COR-L47 (cell line): ENCODE measurements around the gene SLC12A7.
"Not testable (repeated sequence)": the region's sequence is repeated elsewhere in the genome, so short reads cannot be mapped to it uniquely, and the experiment has no call there.

Source experiments
- DNase-seq: peaks from one replicate; lab custom pipeline; 2025; lab: John Stamatoyannopoulos, UW

SLC12A7 gene

DNA sequence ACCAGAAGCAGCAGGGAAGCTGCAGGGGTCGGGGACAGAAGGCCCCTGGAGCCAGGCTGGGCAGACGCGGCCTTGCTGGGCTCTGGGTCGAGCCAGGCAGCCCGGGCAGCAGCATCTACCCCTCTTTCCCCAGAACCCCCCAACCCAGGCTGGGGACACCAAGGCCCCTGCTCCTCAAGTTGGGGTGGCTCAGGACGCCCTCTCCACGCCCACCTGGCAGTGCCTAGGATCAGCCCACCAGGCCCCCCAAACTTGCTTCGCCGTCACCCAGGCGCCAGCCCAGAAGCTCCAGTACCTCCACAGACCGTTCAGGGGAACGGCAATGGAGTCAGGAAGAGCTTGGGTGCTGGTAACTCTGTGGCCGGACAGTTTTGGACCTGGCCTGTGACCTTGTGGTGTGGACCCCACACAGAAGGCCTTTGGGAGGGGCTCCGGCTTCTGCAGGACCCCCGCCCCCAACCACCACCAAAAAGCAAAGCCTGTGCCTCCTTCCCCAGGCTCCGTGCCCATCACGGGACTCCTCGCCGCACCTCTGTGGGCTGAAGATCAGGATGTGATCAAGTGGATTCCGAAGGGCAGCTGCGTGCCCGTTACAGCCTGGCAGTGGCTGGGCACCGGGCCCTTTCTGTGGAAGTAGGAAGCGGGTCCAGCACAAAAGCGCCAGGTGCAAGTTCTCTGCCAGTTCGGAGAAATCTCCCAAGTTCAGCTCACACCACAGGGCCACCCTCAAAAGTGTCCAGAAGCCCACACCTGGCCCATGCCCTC is 2.1 kb downstream of the SLC12A7 start:
- no peak for DNase-seq

DNA sequence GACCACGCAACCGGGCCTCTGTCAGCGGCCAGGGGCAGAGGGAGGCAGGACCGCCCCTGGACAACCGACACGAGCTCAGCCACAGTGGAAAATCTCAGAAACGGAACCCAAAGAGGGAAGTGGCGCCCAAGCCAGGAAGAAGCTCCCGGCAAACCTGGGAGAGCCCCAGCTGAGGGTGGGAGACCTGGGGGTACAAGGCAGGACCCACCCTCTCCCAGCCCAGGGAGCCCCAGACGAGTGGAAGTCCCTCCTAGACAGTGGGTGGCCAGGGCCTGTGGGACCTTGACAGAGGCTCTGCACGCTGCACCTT is 3.0 kb downstream of the SLC12A7 start:
- no peak for DNase-seq

DNA sequence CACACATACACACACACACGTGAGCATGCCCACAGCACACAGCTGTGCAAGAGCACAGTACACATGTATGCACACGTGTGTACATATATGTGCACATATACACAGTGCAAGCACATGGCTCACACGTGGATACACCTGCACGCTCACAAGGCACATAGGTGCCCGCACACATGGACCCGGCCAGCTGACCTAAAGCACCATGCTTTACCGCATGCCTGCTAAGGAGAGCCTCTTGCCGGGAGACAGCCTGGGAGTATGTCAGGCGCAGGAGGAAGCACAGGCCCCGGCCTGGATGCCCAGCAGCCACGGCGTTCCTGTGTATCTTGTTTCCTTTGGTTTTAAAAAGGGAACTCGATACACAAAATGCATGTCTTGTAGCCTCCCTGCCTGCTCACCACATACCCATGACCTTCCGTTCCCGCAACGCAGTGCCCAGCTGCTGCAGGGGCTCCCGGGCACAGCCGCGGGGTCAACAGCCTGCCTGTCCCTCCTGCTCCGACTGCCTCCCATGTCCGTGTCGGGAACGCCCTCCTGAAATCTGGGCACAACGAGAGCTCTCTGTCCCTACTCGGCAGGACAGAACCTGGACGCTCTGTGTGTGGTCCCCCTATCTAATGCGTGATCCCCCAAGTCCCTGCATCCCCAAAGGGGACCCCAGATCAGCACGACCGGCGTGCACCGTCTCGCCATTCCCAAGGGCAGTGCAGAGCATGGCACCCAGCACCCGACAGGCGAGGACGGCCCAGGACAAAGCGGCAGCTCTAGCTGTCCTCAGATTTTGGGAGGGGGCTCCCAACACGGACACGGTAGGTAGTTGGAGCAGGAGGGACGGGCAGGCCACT is 3.6 kb downstream of the SLC12A7 start:
- no peak for DNase-seq

DNA sequence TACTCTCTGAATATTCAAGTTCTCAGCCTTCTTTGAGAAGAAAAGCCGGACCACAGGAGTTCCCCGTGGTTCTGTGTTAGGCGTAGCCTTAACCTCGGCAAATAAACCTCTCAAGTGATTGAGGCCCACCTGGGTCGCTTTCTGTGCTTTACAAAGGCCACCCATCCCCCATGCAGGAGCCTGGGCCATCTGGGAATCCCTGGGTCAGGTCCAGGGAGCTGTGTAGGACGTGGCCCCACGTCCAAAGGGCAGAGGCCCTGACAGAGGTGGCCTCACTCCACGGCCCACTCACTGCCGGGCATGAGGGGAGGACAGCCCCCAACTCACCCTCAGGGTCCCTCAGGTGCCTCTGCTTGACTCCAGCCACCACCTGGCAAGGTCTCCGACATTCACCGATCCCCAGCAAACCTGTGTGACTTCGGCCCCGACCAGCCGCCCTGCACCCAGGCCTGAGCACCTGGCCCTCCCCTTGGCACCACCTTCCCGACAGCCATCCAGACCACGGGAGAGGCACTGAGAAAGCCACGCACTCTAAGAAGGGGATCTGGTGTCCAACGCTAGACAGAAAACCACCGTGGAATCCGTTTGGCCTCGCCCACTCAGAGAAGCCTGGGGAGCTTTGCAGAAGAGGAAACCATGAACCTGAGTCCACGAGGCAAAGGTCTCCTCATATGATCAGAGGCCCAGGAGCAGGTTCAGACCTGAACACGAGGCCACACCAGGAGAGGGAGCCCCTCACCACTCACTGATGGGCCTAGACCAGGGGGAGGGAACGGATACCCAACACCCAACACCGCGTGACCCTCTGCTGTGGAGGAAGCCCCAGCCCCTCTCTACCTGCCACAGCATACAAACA is 4.5 kb downstream of the SLC12A7 start:
- DNase-seq = no peak

GRCh38 chr5:1106385-1107166 is 5.3 kb downstream of the SLC12A7 start:
- no peak for DNase-seq

- no peak for DNase-seq
These were observed 6.3 kb downstream of the SLC12A7 start for GRCh38 chr5:1105350-1106265.

DNA sequence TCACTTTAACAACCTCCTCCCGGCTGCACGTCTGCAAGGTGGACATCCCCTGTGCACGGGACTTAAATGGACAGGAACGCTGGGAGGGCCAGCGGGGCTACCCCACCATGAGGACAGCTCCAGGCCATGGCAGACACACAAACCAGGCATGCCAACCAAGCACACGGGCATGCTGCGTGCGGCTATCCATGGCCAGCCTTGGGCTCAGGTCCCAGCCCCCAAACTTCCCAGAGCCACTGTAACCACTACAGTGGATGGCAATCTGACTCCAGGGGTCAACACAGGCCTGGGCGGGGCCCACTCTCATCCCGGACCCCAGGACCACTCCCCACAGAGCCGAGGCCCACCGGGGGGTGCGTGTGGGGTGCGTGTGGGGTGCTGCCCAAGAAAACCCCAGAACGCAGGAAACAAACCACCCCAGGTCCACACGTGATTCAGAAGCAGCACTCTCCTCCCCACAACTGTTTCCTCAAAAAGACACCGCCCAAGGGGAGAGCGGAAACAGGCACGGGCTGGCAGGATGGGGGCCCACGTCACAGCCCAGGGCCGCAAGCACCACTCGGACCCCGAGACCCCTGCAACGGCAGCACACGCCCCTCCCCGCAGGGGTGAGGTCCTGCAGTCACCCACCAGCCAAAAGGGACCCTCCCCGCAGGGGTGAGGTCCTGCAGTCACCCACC is 7.4 kb downstream of the SLC12A7 start:
- no peak for DNase-seq

- DNase-seq = no peak
These were observed 8.1 kb downstream of the SLC12A7 start for GRCh38 chr5:1103505-1104326.

GRCh38 chr5:1103093-1103492 is 8.8 kb downstream of the SLC12A7 start:
- DNase-seq = no peak

- DNase-seq = no peak
These were observed 9.7 kb downstream of the SLC12A7 start for GRCh38 chr5:1101961-1102713.

DNA sequence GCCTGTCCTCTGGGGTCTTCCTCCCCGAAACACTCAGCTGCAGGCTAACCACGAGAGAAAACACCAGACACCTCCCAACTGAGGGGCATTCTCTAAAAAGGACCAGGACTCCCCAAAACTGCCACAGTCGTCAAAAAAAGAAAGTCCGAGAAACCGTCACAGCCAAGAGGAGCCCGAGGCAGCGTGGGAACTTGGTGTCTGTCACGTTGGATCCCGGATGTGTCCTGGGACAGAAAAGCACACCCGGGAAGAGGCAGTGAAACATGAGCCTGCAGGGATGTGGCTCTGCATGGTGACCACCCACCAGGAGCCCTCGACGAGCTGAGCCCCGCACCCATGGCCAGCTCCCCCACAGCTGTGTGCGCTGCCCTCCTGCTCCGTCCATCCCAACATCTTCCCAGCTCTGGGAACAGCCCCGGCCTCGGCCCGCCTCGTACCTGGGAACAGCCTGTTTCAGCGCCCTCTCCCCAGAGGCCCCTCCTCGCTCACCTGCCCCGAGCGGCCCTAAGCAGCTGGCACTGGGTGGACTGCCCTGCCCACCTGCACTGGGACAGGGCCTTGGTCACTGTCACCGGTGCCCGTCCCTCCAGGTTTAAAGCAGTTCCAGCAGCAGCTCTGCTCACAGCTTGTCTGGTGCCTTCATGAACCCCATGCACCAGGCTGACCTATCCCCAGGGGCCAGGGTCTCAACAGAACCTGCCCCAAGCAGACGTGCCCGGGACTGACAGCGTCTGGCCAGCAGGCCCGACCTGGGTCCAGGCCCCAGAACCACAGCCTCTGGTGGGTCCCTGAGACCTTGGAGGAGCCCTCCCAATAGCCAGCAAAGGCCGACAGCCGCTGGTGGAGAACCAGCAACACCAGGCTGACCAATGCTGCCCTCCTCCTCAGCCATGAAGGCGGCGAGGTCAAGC is 10.9 kb downstream of the SLC12A7 start:
- DNase-seq = no peak

DNA sequence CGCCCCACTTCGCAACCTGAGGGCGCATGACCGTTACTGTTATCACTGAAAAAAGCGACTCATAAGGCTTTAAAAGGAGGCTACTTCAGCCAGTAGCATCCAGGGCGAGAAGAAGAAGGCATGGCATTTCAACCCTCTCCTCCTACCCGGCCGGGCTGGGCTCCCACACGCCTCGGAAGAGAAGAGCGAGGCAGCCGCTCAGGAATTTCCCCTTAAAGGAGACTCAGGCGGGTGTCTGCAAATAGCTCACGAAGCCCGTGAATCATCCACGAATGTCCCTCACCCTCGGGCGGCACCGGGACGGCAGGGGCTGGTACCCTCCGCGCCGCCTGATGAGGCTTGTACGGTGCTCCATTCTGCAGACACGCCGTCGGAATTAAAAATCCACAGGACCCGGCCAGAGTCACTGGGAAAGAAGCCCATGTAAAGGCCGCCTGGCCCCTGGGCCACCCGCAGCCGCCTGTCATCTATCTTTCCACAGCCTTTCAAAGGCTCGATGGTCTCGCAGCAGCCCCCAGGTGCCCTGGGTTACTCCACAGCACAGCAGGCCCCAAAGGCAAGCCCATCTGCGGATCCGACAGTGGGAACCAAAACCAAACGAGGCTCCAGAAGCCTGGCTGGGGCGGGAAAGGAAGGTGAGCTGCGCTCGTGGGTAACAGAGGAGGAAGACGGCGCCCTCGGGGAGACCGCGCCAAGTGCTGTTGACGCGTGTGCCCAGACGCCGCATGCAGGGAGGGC is 11.8 kb downstream of the SLC12A7 start:
- DNase-seq = no peak

DNA sequence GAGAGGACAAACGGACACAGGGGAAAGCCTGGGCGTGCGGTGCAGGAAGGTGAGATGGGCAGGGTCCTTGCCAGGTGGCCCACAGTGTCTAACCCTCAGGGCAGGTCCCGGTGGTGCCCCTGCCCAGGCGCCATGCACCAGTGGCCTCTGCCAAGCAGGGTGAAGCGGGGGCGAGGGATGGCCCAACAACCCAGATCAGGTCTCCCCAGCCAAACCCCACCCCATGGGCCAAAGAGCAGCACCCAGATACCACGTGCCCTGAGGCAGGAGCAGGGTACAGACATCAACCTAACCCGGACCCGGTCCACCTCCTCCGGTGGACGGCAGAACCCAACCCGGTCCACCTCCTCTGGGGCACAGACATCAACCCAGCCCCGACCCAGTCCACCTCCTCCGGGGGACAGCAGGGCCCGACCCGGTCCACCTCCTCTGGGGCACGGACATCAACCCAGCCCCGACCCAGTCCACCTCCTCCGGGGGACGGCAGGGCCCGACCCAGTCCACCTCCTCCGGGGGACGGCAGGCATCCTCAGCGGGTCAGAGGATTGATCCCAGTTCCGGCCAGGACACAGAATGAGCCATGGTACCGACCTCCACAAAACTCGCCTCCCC is 12.8 kb downstream of the SLC12A7 start:
- no peak for DNase-seq

- DNase-seq = not testable (repeated sequence)
These were observed 13.9 kb downstream of the SLC12A7 start for GRCh38 chr5:1097988-1098385.

- DNase-seq = no peak
These were observed 14.4 kb downstream of the SLC12A7 start for GRCh38 chr5:1097381-1097987.

DNA sequence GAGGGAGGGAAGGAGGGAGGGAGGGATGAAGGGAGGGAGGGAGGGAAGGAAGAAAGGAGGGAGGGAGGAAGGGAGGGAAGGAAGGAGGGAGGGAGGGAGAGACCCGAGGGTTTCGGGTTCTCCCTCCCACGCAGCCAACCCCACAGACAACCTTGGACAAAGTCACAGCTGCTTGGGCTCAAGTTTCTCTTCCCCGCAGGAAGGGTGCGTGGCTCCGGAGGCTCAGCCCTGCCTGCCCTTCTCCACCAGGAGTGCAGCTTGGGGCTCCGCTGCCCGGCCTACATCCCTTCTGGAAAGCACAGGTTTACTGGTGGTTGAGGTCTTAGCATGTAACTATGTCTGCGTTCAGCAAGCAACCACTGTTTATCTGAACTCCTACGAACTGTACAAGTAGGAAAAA is 15.0 kb downstream of the SLC12A7 start:
- no peak for DNase-seq
